ENCODE results near the gene CYTH2. TPM values are rescaled to one million over a fixed set of nuclear protein-coding genes. Genes with fewer than 3 reads are reported as not detected.

CYTH2 gene
- total RNA-seq, 2 experiments from 2014 or later = 22.5 to 24.2 TPM

- Mint-ChIP-seq H3K36me3 (ENCODE audit: low read depth) (peaks cover 5% of the 10 kb centered on the region), H3K4me3 (no peak overlapping the region), H3K4me1 (peaks cover 7% of the 10 kb centered on the region), H3K27ac (no peak overlapping the region), H3K9me3 (ENCODE audit: low read depth) (no peaks in the 10 kb centered on the region), H3K27me3 (no peaks in the 10 kb centered on the region)
- CTCF ChIA-PET = interaction anchor here (0.6 to 6.4 kb wide), 5 partner anchors 17 to 100 kb away, joined by 4 to 60 read pairs (median 8); no protein-coding TSS in a partner anchor
- POLR2A ChIA-PET = no interaction called here
- no peak for DNase-seq
- no peak for ATAC-seq
- intact Hi-C loops (cut with DNase I, micrococcal nuclease) = no loop called here
Observed at GRCh38 chr19:48508729-48509411, 39.7 kb downstream of the CYTH2 start.

GRCh38 chr19:48509467-48510194 lies 40.5 kb downstream of the CYTH2 start:
- Mint-ChIP-seq H3K4me1 (peaks cover 8% of the 10 kb centered on the region), H3K27me3 (no peaks in the 10 kb centered on the region), H3K27ac (no peak overlapping the region), H3K4me3 (no peak overlapping the region), H3K36me3 (ENCODE audit: low read depth) (peaks cover 5% of the 10 kb centered on the region), H3K9me3 (ENCODE audit: low read depth) (no peaks in the 10 kb centered on the region)
- ATAC-seq = no peak
- ChIA-PET POLR2A (no interaction called here), CTCF (interaction anchor here (0.6 to 6.4 kb wide), 4 partner anchors 20 to 147 kb away, joined by 3 to 60 read pairs (median 22); no protein-coding TSS in a partner anchor)
- no peak for DNase-seq
- intact Hi-C loops (cut with DNase I, micrococcal nuclease) = loop anchor here (1.0 to 10.0 kb wide), 8 partner anchors 40 to 337 kb away; partner anchors contain the start of genes CYTH2 (in 1 of the 2), GRWD1 (in 1 of the 2), HSD17B14 (in 1 of the 2) and IZUMO1 (in 1 of the 2)

GRCh38 chr19:48510421-48511268 lies 41.5 kb downstream of the CYTH2 start:
- H3K27ac Mint-ChIP-seq = no peak overlapping the region
- intact Hi-C loops (cut with DNase I, micrococcal nuclease) = loop anchor here (1.0 to 10.0 kb wide), 10 partner anchors 17 to 338 kb away; partner anchors contain the start of genes CYTH2 (in 1 of the 2), GRWD1 (in 1 of the 2), HSD17B14 (in 1 of the 2) and IZUMO1 (in 1 of the 2)
- ChIA-PET POLR2A (no interaction called here), CTCF (interaction anchor here (0.5 to 0.7 kb wide), 3 partner anchors 93 to 1367 kb away, joined by 3 read pairs; partner anchors contain the start of genes AKT1S1 and TBC1D17)
- peaks cover 5% of the 10 kb centered on the region for H3K36me3 Mint-ChIP-seq (ENCODE audit: low read depth)
- ATAC-seq = peak; percentile 43
- no peaks in the 10 kb centered on the region for H3K27me3 Mint-ChIP-seq
- H3K9me3 Mint-ChIP-seq (ENCODE audit: low read depth) = no peaks in the 10 kb centered on the region
- peaks cover 8% of the 10 kb centered on the region for H3K4me1 Mint-ChIP-seq
- peak; percentile 88 for DNase-seq
- peak overlapping the region; percentile 70 for H3K4me3 Mint-ChIP-seq

- H3K27me3 Mint-ChIP-seq = no peaks in the 10 kb centered on the region
- intact Hi-C loops (cut with DNase I, micrococcal nuclease) = loop anchor here (1.0 to 10.0 kb wide), 9 partner anchors 18 to 339 kb away; partner anchors contain the start of genes GRWD1 (in 1 of the 2), HSD17B14 (in 1 of the 2), IZUMO1 (in 1 of the 2) and LIG1 (in 1 of the 2)
- ATAC-seq (no peak), DNase-seq (peak; percentile 41)
- H3K27ac Mint-ChIP-seq = no peak overlapping the region
- CTCF ChIA-PET = interaction anchor here (0.6 to 1.0 kb wide), 3 partner anchors 21 to 1366 kb away, joined by 3 read pairs; partner anchors contain the start of genes AKT1S1 and TBC1D17
- peaks cover 5% of the 10 kb centered on the region for H3K36me3 Mint-ChIP-seq (ENCODE audit: low read depth)
- peak overlapping the region; percentile 70 for H3K4me3 Mint-ChIP-seq
- peaks cover 8% of the 10 kb centered on the region for H3K4me1 Mint-ChIP-seq
- POLR2A ChIA-PET = no interaction called here
- no peaks in the 10 kb centered on the region for H3K9me3 Mint-ChIP-seq (ENCODE audit: low read depth)
Observed at GRCh38 chr19:48511321-48511731, 42.2 kb downstream of the CYTH2 start.

- ChIA-PET POLR2A (no interaction called here), CTCF (interaction anchor here (0.6 to 1.0 kb wide), 2 partner anchors 22 to 577 kb away, joined by 3 read pairs; no protein-coding TSS in a partner anchor)
- peaks cover 8% of the 10 kb centered on the region for H3K4me1 Mint-ChIP-seq
- peak; percentile 88 for DNase-seq
- peaks cover 5% of the 10 kb centered on the region for H3K36me3 Mint-ChIP-seq (ENCODE audit: low read depth)
- peak within 1 kb of the TSS; percentile 70 for H3K4me3 Mint-ChIP-seq
- intact Hi-C loops (cut with DNase I, micrococcal nuclease) = loop anchor here (1.0 to 10.0 kb wide), 9 partner anchors 19 to 340 kb away; partner anchors contain the start of genes GRWD1 (in 1 of the 2), HSD17B14 (in 1 of the 2), IZUMO1 (in 1 of the 2) and LIG1 (in 1 of the 2)
- ATAC-seq = peak; percentile 54
- no peak within 1 kb of the TSS for H3K27ac Mint-ChIP-seq
- no peaks in the 10 kb centered on the region for H3K27me3 Mint-ChIP-seq
- H3K9me3 Mint-ChIP-seq (ENCODE audit: low read depth) = no peaks in the 10 kb centered on the region
Observed at GRCh38 chr19:48511800-48512503, 42.8 kb downstream of the CYTH2 start, which contains the start of gene LMTK3. TSS of gene LMTK3 (minus strand) at chr19:48511835. CDS start at chr19:48511576, 259 bp downstream.

- no peaks in the 10 kb centered on the region for H3K27me3 Mint-ChIP-seq
- no peak overlapping the region for H3K27ac Mint-ChIP-seq
- H3K4me1 Mint-ChIP-seq = peaks cover 8% of the 10 kb centered on the region
- peak; percentile 35 for DNase-seq
- POLR2A ChIA-PET = no interaction called here
- no peak overlapping the region for H3K4me3 Mint-ChIP-seq
- no peaks in the 10 kb centered on the region for H3K9me3 Mint-ChIP-seq (ENCODE audit: low read depth)
- CTCF ChIA-PET = interaction anchor here (1.0 kb wide), 2 partner anchors 23 to 141 kb away, joined by 3 read pairs; no protein-coding TSS in a partner anchor
- peaks cover 4% of the 10 kb centered on the region for H3K36me3 Mint-ChIP-seq (ENCODE audit: low read depth)
- ATAC-seq = no peak
- intact Hi-C loops (cut with DNase I, micrococcal nuclease) = loop anchor here (1.0 to 10.0 kb wide), 6 partner anchors 67 to 340 kb away; partner anchors contain the start of genes GRWD1 (in 1 of the 2), HSD17B14 (in 1 of the 2), IZUMO1 (in 1 of the 2) and LIG1 (in 1 of the 2)
Observed at GRCh38 chr19:48512504-48513288, 43.5 kb downstream of the CYTH2 start.

GRCh38 chr19:48513289-48514122 lies 44.3 kb downstream of the CYTH2 start:
- peak overlapping the region; percentile 30 for H3K27ac Mint-ChIP-seq
- ChIA-PET CTCF (interaction anchor here (1.0 to 1.3 kb wide), 3 partner anchors 24 to 140 kb away, joined by 3 to 4 read pairs (median 4); no protein-coding TSS in a partner anchor), POLR2A (no interaction called here)
- H3K4me3 Mint-ChIP-seq = no peak overlapping the region
- H3K36me3 Mint-ChIP-seq (ENCODE audit: low read depth) = no peaks in the 10 kb centered on the region
- no peaks in the 10 kb centered on the region for H3K9me3 Mint-ChIP-seq (ENCODE audit: low read depth)
- H3K27me3 Mint-ChIP-seq = no peaks in the 10 kb centered on the region
- peak; percentile 81 for ATAC-seq
- intact Hi-C loops (cut with DNase I, micrococcal nuclease) = loop anchor here (1.0 to 10.0 kb wide), 6 partner anchors 68 to 341 kb away; partner anchors contain the start of genes GRWD1 (in 1 of the 2), HSD17B14 (in 1 of the 2), IZUMO1 (in 1 of the 2) and LIG1 (in 1 of the 2)
- H3K4me1 Mint-ChIP-seq = peaks cover 8% of the 10 kb centered on the region
- DNase-seq = peak; percentile 86

GRCh38 chr19:48514123-48514458 lies 44.9 kb downstream of the CYTH2 start:
- Mint-ChIP-seq H3K9me3 (ENCODE audit: low read depth) (no peaks in the 10 kb centered on the region), H3K36me3 (ENCODE audit: low read depth) (no peaks in the 10 kb centered on the region), H3K4me1 (peaks cover 8% of the 10 kb centered on the region), H3K27ac (peak overlapping the region; percentile 30), H3K27me3 (no peaks in the 10 kb centered on the region), H3K4me3 (no peak overlapping the region)
- ATAC-seq (no peak), DNase-seq (no peak)
- intact Hi-C loops (cut with DNase I, micrococcal nuclease) = loop anchor here in 1 of 2 experiments (5.0 to 10.0 kb wide), 3 partner anchors 233 to 342 kb away; partner anchors contain the start of genes HSD17B14, IZUMO1, LIG1 and ZSWIM9
- CTCF ChIA-PET = interaction anchor here (1.2 to 1.3 kb wide), 2 partner anchors 24 to 69 kb away, joined by 4 read pairs; no protein-coding TSS in a partner anchor
- POLR2A ChIA-PET = interaction anchor here (0.7 kb wide), 1 partner anchor 116 kb away, joined by 10 read pairs; no protein-coding TSS in a partner anchor
